ENCODE measurements around the gene SEC61A1.
A peak's percentile ranks its signal among the peaks of the same experiment; 100 is the strongest.

Gene SEC61A1

GRCh38 chr3:128078322-128078721, 26.1 kb downstream of the SEC61A1 start:
- no peak for DNase-seq (ENCODE audit: low read depth)

- no peak for DNase-seq (ENCODE audit: low read depth)
Measured at GRCh38 chr3:128078875-128079274, 26.6 kb downstream of the SEC61A1 start.

- no peak for DNase-seq (ENCODE audit: low read depth)
Measured at GRCh38 chr3:128079823-128080222, 27.6 kb downstream of the SEC61A1 start.

GRCh38 chr3:128080323-128081080, 28.3 kb downstream of the SEC61A1 start:
- DNase-seq (ENCODE audit: low read depth), result no peak

GRCh38 chr3:128081226-128081625, 29.0 kb downstream of the SEC61A1 start:
- DNase-seq (ENCODE audit: low read depth), result no peak

- DNase-seq (ENCODE audit: low read depth), result no peak
Measured at GRCh38 chr3:128081846-128082245, 29.6 kb downstream of the SEC61A1 start.

GRCh38 chr3:128082546-128082945, 30.3 kb downstream of the SEC61A1 start:
- no peak for DNase-seq (ENCODE audit: low read depth)

GRCh38 chr3:128083396-128083795, 31.2 kb downstream of the SEC61A1 start:
- DNase-seq (ENCODE audit: low read depth), result no peak

- no peak for DNase-seq (ENCODE audit: low read depth)
Measured at GRCh38 chr3:128083980-128084674, 31.9 kb downstream of the SEC61A1 start.

GRCh38 chr3:128084675-128085021, 32.4 kb downstream of the SEC61A1 start:
- DNase-seq (ENCODE audit: low read depth), result no peak

GRCh38 chr3:128089135-128089534, 36.9 kb downstream of the SEC61A1 start:
- no peak for DNase-seq (ENCODE audit: low read depth)

GRCh38 chr3:128091586-128091985, 39.3 kb downstream of the SEC61A1 start:
- no peak for DNase-seq (ENCODE audit: low read depth)

GRCh38 chr3:128094295-128095151, 42.3 kb downstream of the SEC61A1 start:
- DNase-seq (ENCODE audit: low read depth), result peak; percentile 27

- peak; percentile 58 for DNase-seq (ENCODE audit: low read depth)
Measured at GRCh38 chr3:128095222-128095703, 43.0 kb downstream of the SEC61A1 start.

- DNase-seq (ENCODE audit: low read depth), result no peak
Measured at GRCh38 chr3:128098234-128098633, 46.0 kb downstream of the SEC61A1 start.

GRCh38 chr3:128100161-128100560, 47.9 kb downstream of the SEC61A1 start:
- DNase-seq (ENCODE audit: low read depth), result no peak

- DNase-seq (ENCODE audit: low read depth), result no peak
Measured at GRCh38 chr3:128100638-128101037, 48.4 kb downstream of the SEC61A1 start.

- no peak for DNase-seq (ENCODE audit: low read depth)
Measured at GRCh38 chr3:128103136-128103676, 51.0 kb downstream of the SEC61A1 start.

- no peak for DNase-seq (ENCODE audit: low read depth)
Measured at GRCh38 chr3:128107834-128108233, 55.6 kb downstream of the SEC61A1 start.

GRCh38 chr3:128111147-128111546, 58.9 kb downstream of the SEC61A1 start:
- no peak for DNase-seq (ENCODE audit: low read depth)

GRCh38 chr3:128112357-128112968, 60.2 kb downstream of the SEC61A1 start:
- no peak for DNase-seq (ENCODE audit: low read depth)

Data from CMK (cell line).